ENCODE results near the gene VPS51.

DNA sequence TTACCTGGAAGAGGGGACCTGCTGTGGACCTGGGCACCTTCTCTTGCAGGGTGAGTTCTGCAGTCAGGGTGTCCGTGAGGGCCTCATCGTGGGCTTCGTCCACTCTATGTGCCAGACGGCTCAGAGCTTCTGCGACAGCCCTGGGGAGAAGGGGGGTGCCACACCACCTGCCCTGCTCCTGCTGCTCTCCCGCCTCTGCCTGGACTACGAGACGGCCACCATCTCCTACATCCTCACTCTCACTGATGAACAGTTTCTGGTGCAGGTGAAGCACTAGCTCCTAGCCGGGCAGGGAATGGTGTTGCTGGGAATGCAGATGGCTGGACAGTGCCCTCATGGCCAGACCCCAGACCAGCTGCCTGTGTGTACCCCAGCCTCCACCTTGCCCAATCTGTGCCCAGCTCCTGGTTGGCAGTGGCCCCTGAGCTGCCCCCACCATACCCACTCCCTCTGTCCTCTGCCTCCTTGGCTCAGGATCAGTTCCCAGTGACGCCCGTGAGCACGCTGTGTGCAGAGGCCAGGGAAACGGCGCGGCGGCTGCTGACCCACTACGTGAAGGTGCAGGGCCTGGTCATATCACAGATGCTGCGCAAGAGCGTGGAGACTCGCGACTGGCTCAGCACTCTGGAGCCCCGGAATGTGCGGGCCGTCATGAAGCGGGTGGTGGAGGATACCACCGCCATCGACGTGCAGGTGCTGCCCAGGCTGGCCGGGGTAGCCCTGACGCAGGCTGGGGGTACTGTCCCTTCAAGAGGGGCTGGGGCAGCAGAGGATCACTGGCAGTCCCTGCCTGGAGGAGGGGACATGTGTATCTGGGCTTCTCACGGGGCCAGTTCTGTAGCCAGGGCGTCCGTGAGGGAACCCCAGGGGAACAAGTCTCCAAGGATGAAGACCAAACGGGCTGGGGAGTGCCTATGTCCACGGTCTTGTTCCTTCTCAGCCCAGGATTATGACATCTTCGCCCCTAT, 13.5 kb downstream of the VPS51 start:
- TF ChIP-seq, protein P1, sequence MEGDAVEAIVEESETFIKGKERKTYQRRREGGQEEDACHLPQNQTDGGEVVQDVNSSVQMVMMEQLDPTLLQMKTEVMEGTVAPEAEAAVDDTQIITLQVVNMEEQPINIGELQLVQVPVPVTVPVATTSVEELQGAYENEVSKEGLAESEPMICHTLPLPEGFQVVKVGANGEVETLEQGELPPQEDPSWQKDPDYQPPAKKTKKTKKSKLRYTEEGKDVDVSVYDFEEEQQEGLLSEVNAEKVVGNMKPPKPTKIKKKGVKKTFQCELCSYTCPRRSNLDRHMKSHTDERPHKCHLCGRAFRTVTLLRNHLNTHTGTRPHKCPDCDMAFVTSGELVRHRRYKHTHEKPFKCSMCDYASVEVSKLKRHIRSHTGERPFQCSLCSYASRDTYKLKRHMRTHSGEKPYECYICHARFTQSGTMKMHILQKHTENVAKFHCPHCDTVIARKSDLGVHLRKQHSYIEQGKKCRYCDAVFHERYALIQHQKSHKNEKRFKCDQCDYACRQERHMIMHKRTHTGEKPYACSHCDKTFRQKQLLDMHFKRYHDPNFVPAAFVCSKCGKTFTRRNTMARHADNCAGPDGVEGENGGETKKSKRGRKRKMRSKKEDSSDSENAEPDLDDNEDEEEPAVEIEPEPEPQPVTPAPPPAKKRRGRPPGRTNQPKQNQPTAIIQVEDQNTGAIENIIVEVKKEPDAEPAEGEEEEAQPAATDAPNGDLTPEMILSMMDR (IDR thresholded peaks at IDR 0.05; ENCODE audit: low read length), result no peak
- TF ChIP-seq EZH2 (optimal IDR thresholded peaks at IDR 0.05; ENCODE audit: low read depth, low read length), result no peak
- no peak for TF ChIP-seq EZH2phosphoT487 (IDR thresholded peaks at IDR 0.05; ENCODE audit: low read length)

All from MM.1S (cell line).